PC-3 (cell line): ENCODE data around the gene POLR1C. TPM values are rescaled to one million over a fixed set of nuclear protein-coding genes. Genes with fewer than 3 reads are reported as not detected.
"Not testable (repeated sequence)": the region's sequence is repeated elsewhere in the genome, so short reads cannot be mapped to it uniquely, and the experiment has no call there.

ENCODE experiments used
- ATAC-seq: fragments of 200-7000 bp; cut with Tn5 transposase; 2 replicates; pipeline ENCODE4 v1.9.1; 2020; ENCODE audit warnings: mild to moderate bottlenecking, moderate library complexity
- BruUV-seq: library from RNA; stranded (reverse); fragments of 400-500 nt; replicated peaks from 2 replicates; lab custom pipeline; 2021; lab: Mats Ljungman, UMichigan
- CTCF ChIA-PET: fragments of 300-600 bp; sonication (Branson Sonifier 250); formaldehyde crosslinking; loops from one replicate; lab custom pipeline; 2022; ENCODE audit warnings: antibody characterized with exemption; lab: Charles Lee
- POLR2A ChIA-PET: fragments of 300-600 bp; sonication (Branson Sonifier 250); formaldehyde crosslinking; loops from one replicate; lab custom pipeline; 2022; ENCODE audit warnings: antibody characterized with exemption; ENCODE audit not compliant: unreplicated experiment; lab: Charles Lee
- DNase-seq: peaks from one replicate; pipeline ENCODE4 v3.0.0-alpha.2; 2015
- H2AFZ ChIP-seq: fragments of 300-600 bp; sonication (generic); 2 replicates; pipeline ENCODE4 v1.6.0; 2016; ENCODE audit warnings: antibody characterized with exemption, low read length
- H3F3A ChIP-seq: fragments of 300-600 bp; sonication (generic); one replicate; pipeline ENCODE4 v1.6.0; 2017; ENCODE audit warnings: antibody characterized with exemption, low read length, control low read depth, mild to moderate bottlenecking; ENCODE audit not compliant: unreplicated experiment
- H3K27ac ChIP-seq: fragments of 300-600 bp; sonication (generic); 2 replicates; pipeline ENCODE4 v1.5.1; 2016; ENCODE audit warnings: mild to moderate bottlenecking, low read length
- H3K27me3 ChIP-seq: fragments of 300-600 bp; sonication (generic); 2 replicates; pipeline ENCODE4 v1.6.1; 2016; ENCODE audit warnings: low read length, mixed read lengths
- H3K36me3 ChIP-seq: fragments of 300-600 bp; sonication (generic); 2 replicates; pipeline ENCODE4 v1.6.1; 2016; ENCODE audit warnings: low read depth, mixed run types, low read length, mixed read lengths
- H3K4me1 ChIP-seq: fragments of 300-600 bp; sonication (generic); 2 replicates; pipeline ENCODE4 v1.5.1; 2016; ENCODE audit warnings: low read length; ENCODE audit not compliant: insufficient read depth
- H3K4me2 ChIP-seq: fragments of 300-600 bp; sonication (generic); 2 replicates; pipeline ENCODE4 v1.6.0; 2016; ENCODE audit warnings: low read length
- H3K4me3 ChIP-seq: fragments of 300-600 bp; sonication (generic); 2 replicates; pipeline ENCODE4 v1.5.1; 2016; ENCODE audit warnings: mild to moderate bottlenecking, low read length, mixed read lengths
- H3K79me2 ChIP-seq: fragments of 300-600 bp; sonication (generic); 2 replicates; pipeline ENCODE4 v1.6.1; 2017; ENCODE audit warnings: low read length, mixed read lengths
- H3K9ac ChIP-seq: fragments of 300-600 bp; sonication (generic); 2 replicates; pipeline ENCODE4 v1.6.0; 2016; ENCODE audit warnings: mild to moderate bottlenecking, low read length
- H3K9me2 ChIP-seq: fragments of 300-600 bp; sonication (generic); replicated peaks from 2 replicates; pipeline ENCODE4 v1.6.1; 2016; ENCODE audit warnings: mixed run types, low read length, mixed read lengths
- H3K9me3 ChIP-seq: fragments of 300-600 bp; sonication (generic); 2 replicates; pipeline ENCODE4 v1.6.1; 2016; ENCODE audit warnings: low read length, mixed read lengths
- H4K20me1 ChIP-seq: fragments of 300-600 bp; sonication (generic); 2 replicates; pipeline ENCODE4 v1.6.1; 2016; ENCODE audit warnings: low read length, mixed read lengths
- CTCF ChIP-seq: fragments of 300-600 bp; sonication (generic); conservative IDR thresholded peaks from 2 replicates; pipeline ENCODE4 v1.5.1; 2017; ENCODE audit warnings: antibody characterized with exemption, low read depth, mild to moderate bottlenecking, low read length
- EZH2 ChIP-seq: fragments of 300-600 bp; sonication (generic); IDR thresholded peaks from one replicate; pipeline ENCODE4 v1.6.1; 2017; ENCODE audit warnings: antibody characterized with exemption, mild to moderate bottlenecking, low read length; ENCODE audit not compliant: unreplicated experiment
- EZH2phosphoT487 ChIP-seq: fragments of 300-600 bp; sonication (generic); IDR thresholded peaks from 2 replicates; pipeline ENCODE4 v1.6.1; 2018; ENCODE audit warnings: mild to moderate bottlenecking, antibody characterized with exemption, low read length, borderline replicate concordance
- intact Hi-C: fragments of 100-400 bp; cut with micrococcal nuclease; formaldehyde crosslinking; loops from 2 replicates; pipeline ENCODE4 v1.9.0; 2023
- total RNA-seq: library from RNA; depleted of rRNA; stranded (reverse); fragments of >200 nt; gene quantifications from 2 replicates; pipeline ENCODE4 v1.2.3, GENCODE V29; 2014

POLR1C gene
- total RNA-seq, 1 experiment from 2014 or later = 61.4 TPM

- ChIA-PET POLR2A (no interaction called here), CTCF (no interaction called here)
- Histone ChIP-seq H3K79me2 (no peaks in the 10 kb centered on the region), H3K4me1 (no peaks in the 10 kb centered on the region), H3K4me3 (no peak overlapping the region), H3K36me3 (peaks cover 47% of the 10 kb centered on the region; the same call in 1 of the 2 replicates), H3K9me2 (no peaks in the 10 kb centered on the region), H3F3A (no peaks in the 10 kb centered on the region), H4K20me1 (no peaks in the 10 kb centered on the region), H3K4me2 (no peak overlapping the region), H3K27ac (no peak overlapping the region), H3K9ac (no peak overlapping the region), H2AFZ (no peak overlapping the region), H3K27me3 (no peaks in the 10 kb centered on the region), H3K9me3 (no peaks in the 10 kb centered on the region)
- no peak for ATAC-seq
- no peak for TF ChIP-seq EZH2
- no peak for TF ChIP-seq EZH2phosphoT487
- TF ChIP-seq CTCF = no peak
- intact Hi-C loops = no loop called here
- no peak for DNase-seq
- no TSS peak for BruUV-seq
Measured at GRCh38 chr6:43532201-43532600, 15.3 kb downstream of the POLR1C start.

- H3K4me1 ChIP-seq, intact Hi-C loops, H3K27ac ChIP-seq, H4K20me1 ChIP-seq, H3K4me2 ChIP-seq, BruUV-seq, H2AFZ ChIP-seq, H3K27me3 ChIP-seq, H3K9me2 ChIP-seq, H3K9me3 ChIP-seq, H3K9ac ChIP-seq, ATAC-seq, H3F3A ChIP-seq, CTCF ChIA-PET, H3K79me2 ChIP-seq, DNase-seq, POLR2A ChIA-PET, H3K4me3 ChIP-seq: not testable (repeated sequence)
- H3K36me3 ChIP-seq = peaks cover 38% of the 10 kb centered on the region
Measured at GRCh38 chr6:43538986-43539385, 22.1 kb downstream of the POLR1C start.

GRCh38 chr6:43539409-43539808, 22.5 kb downstream of the POLR1C start:
- H3F3A ChIP-seq, CTCF ChIA-PET, BruUV-seq, H3K79me2 ChIP-seq, H3K4me3 ChIP-seq, H3K9ac ChIP-seq, H3K27me3 ChIP-seq, POLR2A ChIA-PET, H3K27ac ChIP-seq, ATAC-seq, H4K20me1 ChIP-seq, H2AFZ ChIP-seq, H3K9me2 ChIP-seq, DNase-seq, H3K4me1 ChIP-seq, H3K4me2 ChIP-seq, intact Hi-C loops, H3K9me3 ChIP-seq: not testable (repeated sequence)
- H3K36me3 ChIP-seq = peaks cover 36% of the 10 kb centered on the region

GRCh38 chr6:43540507-43540906, 23.6 kb downstream of the POLR1C start:
- H3K9me2 ChIP-seq = no peaks in the 10 kb centered on the region
- H3K9ac ChIP-seq = no peak overlapping the region
- H3K4me2 ChIP-seq = no peak overlapping the region
- H3K79me2 ChIP-seq = no peaks in the 10 kb centered on the region
- peaks cover 41% of the 10 kb centered on the region for H3K36me3 ChIP-seq
- H4K20me1 ChIP-seq = no peaks in the 10 kb centered on the region
- no peaks in the 10 kb centered on the region for H3K4me1 ChIP-seq
- H3K4me3 ChIP-seq = no peak overlapping the region
- no peak overlapping the region for H3K27ac ChIP-seq
- ATAC-seq (no peak), DNase-seq (no peak)
- no peaks in the 10 kb centered on the region for H3K9me3 ChIP-seq
- TF ChIP-seq EZH2 (no peak), CTCF (no peak), EZH2phosphoT487 (no peak)
- ChIA-PET POLR2A (no interaction called here), CTCF (no interaction called here)
- H3K27me3 ChIP-seq = no peaks in the 10 kb centered on the region
- no peak overlapping the region for H2AFZ ChIP-seq
- intact Hi-C loops = no loop called here
- H3F3A ChIP-seq = no peaks in the 10 kb centered on the region
- BruUV-seq = no TSS peak
